ENCODE data around the gene EMP3. TPM values are rescaled to one million over a fixed set of nuclear protein-coding genes. Genes with fewer than 3 reads are reported as not detected.
A peak's percentile ranks its signal among the peaks of the same experiment; 100 is the strongest.

The EMP3 gene
- total and polyA plus RNA-seq, 9 donors, result 67.4 to 166 (median 143) TPM

- no peaks in the 10 kb centered on the region for H3K27me3 ChIP-seq (ENCODE audit: control insufficient read depth, insufficient read depth, low read length)
- no peak overlapping the region for H3K4me3 ChIP-seq (ENCODE audit: low read length)
- H3K27ac ChIP-seq (ENCODE audit: low read length), result no peak overlapping the region
- H3K36me3 ChIP-seq (ENCODE audit: control insufficient read depth, insufficient read depth, low read length), result peaks cover 3% of the 10 kb centered on the region
- no peaks in the 10 kb centered on the region for H3K9me3 ChIP-seq (replicated peaks; ENCODE audit: control insufficient read depth, low read depth, low read length)
- no peak for DNase-seq
- 84% methylated on average over 3 of the region's 5 CpGs for WGBS (ENCODE audit: insufficient coverage)
- peaks cover 7% of the 10 kb centered on the region for H3K4me1 ChIP-seq (ENCODE audit: control insufficient read depth, insufficient read depth, low read length)
These were observed 33.8 kb downstream of the EMP3 start for GRCh38 chr19:48359123-48359522.

GRCh38 chr19:48361912-48362311 lies 36.6 kb downstream of the EMP3 start:
- H3K9me3 ChIP-seq (replicated peaks; ENCODE audit: control insufficient read depth, low read depth, low read length), result no peaks in the 10 kb centered on the region
- H3K4me1 ChIP-seq (ENCODE audit: control insufficient read depth, insufficient read depth, low read length), result peaks cover 14% of the 10 kb centered on the region
- no peak for DNase-seq
- peaks cover 3% of the 10 kb centered on the region for H3K36me3 ChIP-seq (ENCODE audit: control insufficient read depth, insufficient read depth, low read length)
- WGBS (ENCODE audit: insufficient coverage), result 100% methylated on average over 1 of the region's 3 CpGs
- no peak overlapping the region for H3K4me3 ChIP-seq (ENCODE audit: low read length)
- H3K27me3 ChIP-seq (ENCODE audit: control insufficient read depth, insufficient read depth, low read length), result no peaks in the 10 kb centered on the region
- no peak overlapping the region for H3K27ac ChIP-seq (ENCODE audit: low read length)

GRCh38 chr19:48362716-48363499 lies 37.6 kb downstream of the EMP3 start:
- DNase-seq, result peak; percentile 98
- Histone ChIP-seq H3K4me3 (ENCODE audit: low read length) (peak overlapping the region; percentile 90), H3K4me1 (ENCODE audit: control insufficient read depth, insufficient read depth, low read length) (peaks cover 14% of the 10 kb centered on the region), H3K36me3 (ENCODE audit: control insufficient read depth, insufficient read depth, low read length) (peaks cover 3% of the 10 kb centered on the region), H3K27me3 (ENCODE audit: control insufficient read depth, insufficient read depth, low read length) (no peaks in the 10 kb centered on the region), H3K27ac (ENCODE audit: low read length) (peak overlapping the region; percentile 98), H3K9me3 (replicated peaks; ENCODE audit: control insufficient read depth, low read depth, low read length) (no peaks in the 10 kb centered on the region)
- under 1% methylated on average over 23 of the region's 26 CpGs for WGBS (ENCODE audit: insufficient coverage)

GRCh38 chr19:48363500-48363809 lies 38.1 kb downstream of the EMP3 start:
- peaks cover 3% of the 10 kb centered on the region for H3K36me3 ChIP-seq (ENCODE audit: control insufficient read depth, insufficient read depth, low read length)
- peak overlapping the region; percentile 90 for H3K4me3 ChIP-seq (ENCODE audit: low read length)
- H3K27ac ChIP-seq (ENCODE audit: low read length), result peak overlapping the region; percentile 98
- H3K4me1 ChIP-seq (ENCODE audit: control insufficient read depth, insufficient read depth, low read length), result peaks cover 14% of the 10 kb centered on the region
- H3K27me3 ChIP-seq (ENCODE audit: control insufficient read depth, insufficient read depth, low read length), result no peaks in the 10 kb centered on the region
- DNase-seq, result no peak
- no peaks in the 10 kb centered on the region for H3K9me3 ChIP-seq (replicated peaks; ENCODE audit: control insufficient read depth, low read depth, low read length)
- WGBS (ENCODE audit: insufficient coverage), result 10% methylated on average over 2 of the region's 10 CpGs

GRCh38 chr19:48363810-48364597 lies 38.7 kb downstream of the EMP3 start, which contains the start of the genes SYNGR4 and TMEM143:
Gene SYNGR4, plus strand, starts transcription at chr19:48364367. Its CDS starts 1,476 bp downstream, at chr19:48365843.
Gene TMEM143, minus strand, starts transcription at chr19:48363940. Its CDS starts 20 bp downstream, at chr19:48363920.
- peak within 1 kb of the TSS; percentile 98 for H3K27ac ChIP-seq (ENCODE audit: low read length)
- WGBS (ENCODE audit: insufficient coverage), result 1% methylated on average over 43 of the region's 59 CpGs
- peaks cover 3% of the 10 kb centered on the region for H3K36me3 ChIP-seq (ENCODE audit: control insufficient read depth, insufficient read depth, low read length)
- no peaks in the 10 kb centered on the region for H3K27me3 ChIP-seq (ENCODE audit: control insufficient read depth, insufficient read depth, low read length)
- peak within 1 kb of the TSS; percentile 90 for H3K4me3 ChIP-seq (ENCODE audit: low read length)
- peaks cover 14% of the 10 kb centered on the region for H3K4me1 ChIP-seq (ENCODE audit: control insufficient read depth, insufficient read depth, low read length)
- DNase-seq, result peak; percentile 100
- no peaks in the 10 kb centered on the region for H3K9me3 ChIP-seq (replicated peaks; ENCODE audit: control insufficient read depth, low read depth, low read length)

GRCh38 chr19:48364598-48365348 lies 39.4 kb downstream of the EMP3 start:
- Histone ChIP-seq H3K27me3 (ENCODE audit: control insufficient read depth, insufficient read depth, low read length) (no peaks in the 10 kb centered on the region), H3K9me3 (replicated peaks; ENCODE audit: control insufficient read depth, low read depth, low read length) (no peaks in the 10 kb centered on the region), H3K36me3 (ENCODE audit: control insufficient read depth, insufficient read depth, low read length) (peaks cover 2% of the 10 kb centered on the region), H3K4me3 (ENCODE audit: low read length) (peak overlapping the region; percentile 90), H3K4me1 (ENCODE audit: control insufficient read depth, insufficient read depth, low read length) (peaks cover 18% of the 10 kb centered on the region), H3K27ac (ENCODE audit: low read length) (peak overlapping the region; percentile 98)
- WGBS (ENCODE audit: insufficient coverage), result 61% methylated on average over 9 of the region's 10 CpGs
- DNase-seq, result peak; percentile 31

- H3K9me3 ChIP-seq (replicated peaks; ENCODE audit: control insufficient read depth, low read depth, low read length), result no peaks in the 10 kb centered on the region
- 88% methylated on average over 8 of the region's 11 CpGs for WGBS (ENCODE audit: insufficient coverage)
- DNase-seq, result no peak
- H3K36me3 ChIP-seq (ENCODE audit: control insufficient read depth, insufficient read depth, low read length), result no peaks in the 10 kb centered on the region
- H3K4me3 ChIP-seq (ENCODE audit: low read length), result no peak overlapping the region
- H3K27ac ChIP-seq (ENCODE audit: low read length), result no peak overlapping the region
- peaks cover 18% of the 10 kb centered on the region for H3K4me1 ChIP-seq (ENCODE audit: control insufficient read depth, insufficient read depth, low read length)
- H3K27me3 ChIP-seq (ENCODE audit: control insufficient read depth, insufficient read depth, low read length), result no peaks in the 10 kb centered on the region
These were observed 40.2 kb downstream of the EMP3 start for GRCh38 chr19:48365602-48366001.

- peaks cover 18% of the 10 kb centered on the region for H3K4me1 ChIP-seq (ENCODE audit: control insufficient read depth, insufficient read depth, low read length)
- no peak overlapping the region for H3K4me3 ChIP-seq (ENCODE audit: low read length)
- H3K9me3 ChIP-seq (replicated peaks; ENCODE audit: control insufficient read depth, low read depth, low read length), result no peaks in the 10 kb centered on the region
- no peaks in the 10 kb centered on the region for H3K27me3 ChIP-seq (ENCODE audit: control insufficient read depth, insufficient read depth, low read length)
- no peak overlapping the region for H3K27ac ChIP-seq (ENCODE audit: low read length)
- WGBS (ENCODE audit: insufficient coverage), result 23% methylated on average over 1 of the region's 5 CpGs
- H3K36me3 ChIP-seq (ENCODE audit: control insufficient read depth, insufficient read depth, low read length), result no peaks in the 10 kb centered on the region
- DNase-seq, result no peak
These were observed 42.5 kb downstream of the EMP3 start for GRCh38 chr19:48367855-48368254.

- Histone ChIP-seq H3K4me3 (ENCODE audit: low read length) (no peak overlapping the region), H3K36me3 (ENCODE audit: control insufficient read depth, insufficient read depth, low read length) (no peaks in the 10 kb centered on the region), H3K27me3 (ENCODE audit: control insufficient read depth, insufficient read depth, low read length) (no peaks in the 10 kb centered on the region), H3K27ac (ENCODE audit: low read length) (no peak overlapping the region), H3K9me3 (replicated peaks; ENCODE audit: control insufficient read depth, low read depth, low read length) (no peaks in the 10 kb centered on the region), H3K4me1 (ENCODE audit: control insufficient read depth, insufficient read depth, low read length) (peaks cover 12% of the 10 kb centered on the region)
- DNase-seq, result no peak
- WGBS (ENCODE audit: insufficient coverage), result 67% methylated on average over 1 of the region's 14 CpGs
These were observed 43.6 kb downstream of the EMP3 start for GRCh38 chr19:48368936-48369335.

GRCh38 chr19:48370955-48371354 lies 45.6 kb downstream of the EMP3 start:
- Histone ChIP-seq H3K4me1 (ENCODE audit: control insufficient read depth, insufficient read depth, low read length) (peaks cover 5% of the 10 kb centered on the region), H3K4me3 (ENCODE audit: low read length) (no peak overlapping the region), H3K9me3 (replicated peaks; ENCODE audit: control insufficient read depth, low read depth, low read length) (no peaks in the 10 kb centered on the region), H3K27ac (ENCODE audit: low read length) (no peak overlapping the region), H3K27me3 (ENCODE audit: control insufficient read depth, insufficient read depth, low read length) (no peaks in the 10 kb centered on the region), H3K36me3 (ENCODE audit: control insufficient read depth, insufficient read depth, low read length) (no peaks in the 10 kb centered on the region)
- 78% methylated on average over 4 of the region's 4 CpGs for WGBS (ENCODE audit: insufficient coverage)
- no peak for DNase-seq
